HG03064 (cell line): Measurements from ENCODE around the gene PARD6A.
"Not testable (repeated sequence)": the region's sequence is repeated elsewhere in the genome, so short reads cannot be mapped to it uniquely, and the experiment has no call there.

Source experiments
- ATAC-seq: cut with Tn5 transposase; IDR thresholded peaks from one replicate; pipeline ENCODE4 v1.9.1; 2021; ENCODE audit warnings: low read depth; ENCODE audit not compliant: unreplicated experiment

PARD6A gene

DNA sequence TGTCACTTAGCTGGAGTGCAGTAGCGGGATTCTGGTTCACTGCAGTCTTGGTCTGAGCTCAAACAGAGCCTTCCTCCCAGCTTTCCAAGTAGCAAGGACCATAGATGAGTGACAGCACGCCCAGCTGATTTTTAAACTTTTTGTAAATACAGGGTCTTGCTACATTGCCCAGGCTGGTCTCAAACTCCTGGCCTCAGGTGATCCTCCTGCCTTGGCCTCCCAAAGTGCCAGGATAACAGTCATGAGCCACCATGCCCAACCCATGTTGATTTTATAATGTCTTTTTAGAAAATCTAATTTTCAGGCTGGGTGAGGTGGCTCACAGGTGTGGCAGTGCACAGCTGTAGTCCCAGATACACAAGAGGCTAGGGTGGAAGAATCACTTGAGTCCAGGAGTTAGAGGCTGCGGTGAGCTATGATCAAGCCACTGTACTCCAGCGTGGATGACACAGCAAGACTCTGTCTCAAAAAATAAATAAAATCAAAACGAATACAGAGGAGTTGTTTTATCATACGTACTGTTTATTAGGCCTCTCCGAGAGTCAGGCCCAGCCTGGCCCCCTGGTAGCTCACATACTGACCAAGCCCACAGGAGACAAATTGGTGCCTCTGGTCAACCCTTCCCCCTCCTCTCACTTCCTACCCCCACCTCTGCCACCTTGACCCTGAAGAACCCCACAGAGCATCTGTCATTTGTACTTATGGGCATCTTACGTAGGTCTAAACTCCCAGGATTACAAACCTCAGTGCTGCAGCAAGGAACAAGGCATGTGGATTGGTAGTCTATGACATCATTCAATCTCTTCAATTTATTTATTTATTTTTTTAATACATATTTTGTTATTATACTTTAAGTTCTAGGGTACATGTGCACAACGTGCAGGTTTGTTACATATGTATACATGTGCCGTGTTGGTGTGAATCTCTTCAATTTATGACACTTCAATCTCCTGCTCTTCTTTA is 19.5 kb downstream of the PARD6A start:
- no peak for ATAC-seq

GRCh38 chr16:67683767-67684166 is 23.0 kb downstream of the PARD6A start:
- no peak for ATAC-seq

DNA sequence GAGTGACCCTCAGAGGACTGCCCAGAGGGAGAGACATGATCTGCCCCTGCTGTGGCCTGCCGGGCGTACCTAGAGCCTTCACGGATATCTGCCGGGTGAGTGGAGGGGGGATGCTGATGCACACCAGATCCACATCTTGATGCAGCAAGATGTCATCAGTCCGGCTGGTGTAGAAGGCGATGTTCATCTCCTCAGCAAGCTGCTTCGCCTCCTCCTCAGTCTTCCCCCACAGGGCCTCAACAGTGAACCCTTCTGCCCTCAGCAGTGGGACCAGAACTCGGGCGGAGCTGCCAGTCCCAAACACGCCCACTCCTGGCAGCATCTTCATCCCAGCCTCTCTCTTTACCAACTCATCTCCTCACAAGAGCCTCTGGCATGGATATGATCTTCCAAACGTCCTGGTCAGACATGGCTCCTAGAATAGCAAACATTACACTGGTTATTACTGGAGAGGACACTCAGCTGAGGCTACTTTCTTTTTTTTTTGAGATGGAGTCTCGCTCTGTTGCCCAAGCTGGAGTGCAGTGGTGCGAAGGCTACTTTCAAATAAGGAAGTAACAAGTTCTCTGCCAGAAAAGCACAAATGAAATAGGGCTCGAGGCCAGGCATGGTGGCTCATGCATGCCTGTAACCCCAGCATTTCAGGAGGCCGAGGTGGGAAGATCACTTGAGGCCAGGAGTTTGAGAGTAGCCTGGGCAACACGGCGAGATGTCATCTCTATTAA is 24.8 kb downstream of the PARD6A start:
- ATAC-seq: no peak

DNA sequence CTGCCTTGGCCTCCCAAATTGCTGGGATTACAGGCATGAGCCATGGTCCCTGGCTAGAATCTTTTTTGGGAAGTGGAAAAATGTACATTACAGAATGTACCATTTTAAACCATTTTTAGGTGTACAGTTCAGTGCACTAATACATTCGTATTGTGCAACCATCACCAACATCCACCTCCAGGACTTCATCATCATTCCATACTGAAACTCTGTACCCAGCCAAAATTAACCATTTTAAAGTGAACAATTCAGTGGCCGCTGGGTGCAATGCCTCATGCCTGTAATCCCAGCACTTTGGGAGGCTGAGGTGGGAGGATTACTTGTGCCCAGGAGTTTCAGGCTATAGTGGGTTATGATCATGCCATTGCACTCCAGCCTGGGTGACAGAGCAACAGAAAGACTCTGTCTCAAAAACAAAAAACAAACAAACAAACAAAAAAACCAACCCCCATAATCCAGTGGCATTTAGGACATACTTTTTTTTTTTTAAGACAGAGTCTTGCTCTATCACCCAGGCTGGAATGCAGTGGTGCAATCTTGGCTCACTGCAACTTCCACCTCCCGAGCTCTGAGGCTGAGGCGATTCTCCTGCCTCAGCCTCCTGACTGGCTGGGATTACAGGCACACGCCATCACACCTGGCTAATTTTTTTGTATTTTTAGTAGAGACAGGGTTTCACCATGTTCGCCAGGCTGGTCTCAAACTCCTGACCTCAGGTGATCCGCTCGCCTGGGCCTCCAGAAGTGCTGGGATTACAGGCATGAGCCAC is 32.9 kb downstream of the PARD6A start:
- not testable (repeated sequence) for ATAC-seq

- ATAC-seq: no peak
Measured at GRCh38 chr16:67694611-67695010, 33.9 kb downstream of the PARD6A start.

GRCh38 chr16:67697422-67698185 is 36.8 kb downstream of the PARD6A start:
- no peak for ATAC-seq

DNA sequence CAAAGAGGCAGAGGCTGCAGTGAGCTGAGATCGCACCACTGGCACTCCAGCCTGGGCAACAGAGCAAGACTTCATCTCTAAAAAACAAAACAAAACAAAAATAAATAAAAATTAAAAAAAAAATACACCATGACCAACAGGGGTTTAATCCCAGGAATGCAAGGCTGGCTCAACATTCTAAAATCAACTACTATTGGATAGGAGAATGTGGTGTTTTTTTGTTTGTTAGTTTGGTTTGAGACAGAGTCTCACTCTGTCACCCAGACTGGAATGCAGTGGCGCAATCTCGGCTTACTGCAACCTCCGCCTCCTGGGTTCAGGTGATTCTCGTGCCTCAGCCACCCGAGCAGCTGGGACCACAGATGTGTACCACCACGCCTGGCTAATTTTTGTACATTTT is 38.5 kb downstream of the PARD6A start:
- ATAC-seq: no peak

GRCh38 chr16:67701420-67701819 is 40.7 kb downstream of the PARD6A start:
- ATAC-seq: no peak

DNA sequence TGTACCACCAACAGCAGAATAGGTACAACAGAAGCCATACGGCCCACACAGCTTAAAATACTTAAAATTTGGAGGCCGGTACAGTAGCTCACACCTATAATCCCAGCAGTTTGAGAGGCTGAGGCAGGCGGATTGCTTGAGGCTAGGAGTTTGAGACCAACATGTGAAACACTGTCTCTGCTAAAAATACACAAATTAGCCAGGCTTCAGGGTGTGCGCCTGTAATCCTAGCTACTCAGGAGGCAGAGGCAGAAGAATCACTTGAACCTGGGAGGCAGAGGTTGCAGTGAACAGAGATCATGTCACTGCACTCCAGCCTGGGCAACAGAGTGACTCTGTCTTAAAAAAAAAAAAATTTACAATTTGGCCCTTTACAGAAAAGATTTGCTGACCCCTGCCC is 41.4 kb downstream of the PARD6A start:
- ATAC-seq: no peak

- no peak for ATAC-seq
Measured at GRCh38 chr16:67703626-67704025, 42.9 kb downstream of the PARD6A start.

- ATAC-seq: no peak
Measured at GRCh38 chr16:67704110-67704509, 43.4 kb downstream of the PARD6A start.

- ATAC-seq: no peak
Measured at GRCh38 chr16:67707210-67707609, 46.5 kb downstream of the PARD6A start.

GRCh38 chr16:67707790-67708189 is 47.0 kb downstream of the PARD6A start:
- ATAC-seq: no peak

DNA sequence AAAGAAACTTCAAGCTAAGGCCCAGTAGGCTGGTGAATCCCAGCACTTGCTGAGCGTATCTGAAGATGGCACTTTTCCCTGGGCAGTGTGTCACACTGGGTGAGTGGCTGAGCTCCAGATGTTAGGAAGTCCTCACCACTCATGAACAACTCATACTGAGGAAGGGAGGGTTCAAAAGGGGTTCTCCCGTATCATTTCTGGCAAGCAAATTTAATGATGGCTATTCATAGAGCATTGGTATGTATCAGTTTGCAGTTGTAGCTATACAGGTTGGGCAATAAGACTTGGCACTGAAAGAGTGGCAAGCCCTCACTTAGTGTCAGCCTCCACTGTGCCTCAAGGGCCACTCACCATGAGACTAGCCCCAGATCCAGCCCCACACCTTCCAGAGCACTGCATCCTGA is 47.6 kb downstream of the PARD6A start:
- ATAC-seq: no peak

DNA sequence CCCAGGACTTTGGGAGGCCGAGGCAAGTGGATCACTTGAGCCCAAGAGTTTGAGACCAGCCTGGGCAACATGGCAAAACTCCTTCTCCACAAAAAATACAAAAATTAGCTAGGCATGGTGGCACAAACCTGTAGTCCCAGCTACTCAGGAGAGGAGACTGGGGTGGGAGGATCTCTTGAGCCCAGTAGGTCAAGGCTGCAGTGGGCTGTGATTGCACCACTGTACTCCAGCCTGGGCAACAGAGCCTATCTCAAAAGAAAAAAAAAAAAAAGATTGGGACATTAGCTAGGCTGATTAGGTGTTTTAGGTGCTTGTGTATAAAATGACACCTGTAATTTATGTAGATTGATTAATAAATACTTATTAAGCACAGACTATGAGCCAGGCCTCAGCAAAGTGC is 48.3 kb downstream of the PARD6A start:
- no peak for ATAC-seq

DNA sequence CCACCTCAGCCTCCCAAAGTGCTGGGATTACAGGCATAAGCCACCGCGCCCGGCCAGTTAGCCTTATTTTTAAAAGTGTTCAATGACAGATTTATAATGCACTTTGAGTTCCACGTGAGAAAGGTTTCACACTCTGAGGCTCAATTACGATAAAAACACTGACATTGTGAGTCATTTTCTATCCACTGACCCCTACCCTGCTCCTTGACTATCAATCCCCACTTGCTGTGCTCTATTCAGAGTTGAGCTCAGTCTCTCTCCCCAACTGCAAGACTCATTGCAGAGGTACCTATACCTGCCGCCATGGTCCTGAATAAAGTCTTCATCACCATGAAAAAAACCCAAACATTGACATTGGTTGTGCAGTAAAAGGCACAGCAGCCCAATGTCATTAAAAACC is 49.8 kb downstream of the PARD6A start:
- ATAC-seq: no peak
